B cell (primary cell): ENCODE data around the gene BSND. TPM values are rescaled to one million over a fixed set of nuclear protein-coding genes. Genes with fewer than 3 reads are reported as not detected.

Experiments
- ATAC-seq: fragments of 200-7000 bp; cut with Tn5 transposase; one replicate; pipeline ENCODE4 v1.10.0; 2021; ENCODE audit warnings: low read depth, mild to moderate bottlenecking, moderate number of reproducible peaks, moderate library complexity
- CTCF ChIA-PET: fragments of 350-600 bp; sonication (Branson Sonifier 250); formaldehyde crosslinking; loops from one replicate; lab custom pipeline; 2021; ENCODE audit warnings: antibody characterized with exemption, inconsistent platforms; lab: Charles Lee
- POLR2A ChIA-PET: fragments of 350-600 bp; sonication (Branson Sonifier 250); formaldehyde crosslinking; loops from one replicate; lab custom pipeline; 2021; ENCODE audit warnings: antibody characterized with exemption; lab: Charles Lee
- DNase-seq: peaks from one replicate; pipeline ENCODE4 v3.0.0; 2013
- H2AFZ ChIP-seq: 2 replicates; pipeline ENCODE4 v1.6.1; 2012; ENCODE audit warnings: mild to moderate bottlenecking, low read depth, low read length; ENCODE audit not compliant: insufficient read depth, poor library complexity, severe bottlenecking
- H3K27ac ChIP-seq, 2 donors: 1 replicate in 1 of 2; 2 replicates in 1 of 2; pipeline ENCODE4 v1.5.1; 2012 to 2013; ENCODE audit warnings: low read length in 2 of 2, mild to moderate bottlenecking in 2 of 2, moderate library complexity in 1 of 2
- H3K27me3 ChIP-seq, 4 experiments: fragments of 200-600 bp in 1 of 4; sonication (generic) in 1 of 4; replicated peaks in 1 of 4; 1 replicate in 2 of 4; 2 replicates in 2 of 4; pipeline versions ENCODE4 v1.6.1 to v1.7.0; 2013 to 2016; ENCODE audit warnings: low read length in 3 of 4, mild to moderate bottlenecking in 2 of 4, mixed read lengths in 1 of 4, moderate library complexity in 1 of 4; ENCODE audit not compliant: insufficient read depth in 4 of 4, control insufficient read depth in 3 of 4; ENCODE audit errors: control extremely low read depth in 1 of 4
- H3K36me3 ChIP-seq, 2 experiments: replicated peaks in 1 of 2; 1 replicate in 1 of 2; 2 replicates in 1 of 2; pipeline versions ENCODE4 v1.6.1 to v1.7.1; 2013; ENCODE audit warnings: low read length in 1 of 2; ENCODE audit not compliant: insufficient read depth in 2 of 2, control insufficient read depth in 1 of 2; ENCODE audit errors: control extremely low read depth in 1 of 2, extremely low read depth in 1 of 2
- H3K4me1 ChIP-seq, 2 donors: fragments of 200-600 bp in 1 of 2; sonication (generic) in 1 of 2; 1 replicate in 1 of 2; 2 replicates in 1 of 2; pipeline versions ENCODE4 v1.5.1 to v1.6.1; 2013 to 2017; ENCODE audit warnings: low read length in 2 of 2; ENCODE audit not compliant: control insufficient read depth in 2 of 2, insufficient read depth in 2 of 2
- H3K4me2 ChIP-seq: replicated peaks from 2 replicates; pipeline ENCODE3; 2012; ENCODE audit warnings: mild to moderate bottlenecking, low read depth, low read length; ENCODE audit not compliant: poor library complexity, severe bottlenecking
- H3K4me3 ChIP-seq, 5 experiments: fragments of 200-600 bp in 1 of 5; sonication (generic) in 1 of 5; 1 replicate in 3 of 5; 2 replicates in 2 of 5; pipeline versions ENCODE4 v1.5.1 to v1.7.0; 2011 to 2016; ENCODE audit warnings: low read length in 4 of 5, mild to moderate bottlenecking in 4 of 5, low read depth in 2 of 5, control low read depth in 1 of 5, moderate library complexity in 1 of 5; ENCODE audit not compliant: insufficient read depth in 1 of 5; ENCODE audit errors: control extremely low read depth in 1 of 5, extremely low read depth in 1 of 5
- H3K79me2 ChIP-seq: fragments of 200-600 bp; sonication (generic); one replicate; pipeline ENCODE4 v1.6.0; 2016; ENCODE audit warnings: low read length; ENCODE audit not compliant: control insufficient read depth, insufficient read depth
- H3K9ac ChIP-seq: fragments of 200-600 bp; sonication (generic); 2 replicates; pipeline ENCODE4 v1.6.1; 2017; ENCODE audit warnings: mild to moderate bottlenecking, low read length, moderate library complexity
- H3K9me3 ChIP-seq, 3 donors: one replicate each; pipeline versions ENCODE4 v1.6.1 to v1.7.1; 2013; ENCODE audit warnings: low read length in 2 of 3; ENCODE audit not compliant: control insufficient read depth in 2 of 3, insufficient read depth in 1 of 3; ENCODE audit errors: control extremely low read depth in 1 of 3
- H4K20me1 ChIP-seq: 2 replicates; pipeline ENCODE4 v1.6.0; 2012; ENCODE audit warnings: mild to moderate bottlenecking, low read length; ENCODE audit not compliant: insufficient read depth, control insufficient read depth, poor library complexity, severe bottlenecking
- H3K27ac Mint-ChIP-seq: one replicate; pipeline ENCODE4 v1.8.0; 2021; ENCODE audit warnings: mixed read lengths
- H3K27me3 Mint-ChIP-seq: one replicate; pipeline ENCODE4 v1.8.0; 2021; ENCODE audit warnings: mixed read lengths
- H3K4me1 Mint-ChIP-seq: one replicate; pipeline ENCODE4 v1.8.0; 2021; ENCODE audit warnings: mixed read lengths
- H3K4me3 Mint-ChIP-seq: one replicate; pipeline ENCODE4 v1.8.0; 2021; ENCODE audit warnings: mixed read lengths
- H3K9me3 Mint-ChIP-seq: one replicate; pipeline ENCODE4 v1.8.0; 2022; ENCODE audit warnings: mixed read lengths; ENCODE audit not compliant: insufficient read depth
- CTCF ChIP-seq: fragments of 200-600 bp; IDR thresholded peaks from one replicate; pipeline ENCODE4 v1.8.0; 2022; ENCODE audit warnings: antibody characterized with exemption, mild to moderate bottlenecking
- EZH2 ChIP-seq: IDR thresholded peaks from 2 replicates; pipeline ENCODE4 v1.6.1; 2012; ENCODE audit warnings: borderline replicate concordance, low read depth, mild to moderate bottlenecking, moderate library complexity, low read length; ENCODE audit not compliant: insufficient read depth, poor library complexity, severe bottlenecking
- WGBS: methylation state at CpG from one replicate; pipeline ENCODE4 v1.1.5; 2013; ENCODE audit warnings: missing lambda C conversion rate; ENCODE audit not compliant: insufficient coverage; 5-methylcytosine and 5-hydroxymethylcytosine counted together
- intact Hi-C: fragments of 100-400 bp; cut with micrococcal nuclease; formaldehyde crosslinking; loops from one replicate; pipeline ENCODE4 v1.10.0; 2022
- polyA plus RNA-seq: library from polyadenylated mRNA; depleted of rRNA; stranded (reverse); fragments of >200 nt; gene quantifications from 2 replicates; pipeline ENCODE4 v1.2.3, GENCODE V29; 2012
- total RNA-seq, 2 donors: library from RNA; stranded (reverse); fragments of 120-200 nt in 1 of 2; gene quantifications; 1 replicate in 1 of 2; 2 replicates in 1 of 2; pipeline versions ENCODE4 v1.2.3 to v1.2.4, GENCODE V29; 2013 to 2022

BSND gene
- total and polyA plus RNA-seq, 2 donors (not counting 1 experiment from before 2014, with no cell fraction given), result not detected

- Histone ChIP-seq H3K27ac (no peak overlapping the region), H3K9me3 (no peaks in the 10 kb centered on the region), H3K27me3 (no peaks in the 10 kb centered on the region), H4K20me1 (no peaks in the 10 kb centered on the region), H3K36me3 (no peaks in the 10 kb centered on the region), H3K9ac (no peak overlapping the region), H3K4me3 (no peak overlapping the region), H3K79me2 (no peaks in the 10 kb centered on the region), H3K4me2 (no peak overlapping the region), H2AFZ (no peak overlapping the region), H3K4me1 (no peaks in the 10 kb centered on the region)
- no peaks in the 10 kb centered on the region for H3K9me3 Mint-ChIP-seq
- CTCF ChIA-PET, result no interaction called here
- H3K4me1 Mint-ChIP-seq, result no peaks in the 10 kb centered on the region
- ATAC-seq (no peak), DNase-seq (no peak)
- H3K4me3 Mint-ChIP-seq, result no peak overlapping the region
- POLR2A ChIA-PET, result no interaction called here
- TF ChIP-seq CTCF (no peak), EZH2 (no peak)
- WGBS, result 60% methylated on average over 8 of the region's 9 CpGs
- intact Hi-C loops, result no loop called here
- no peak overlapping the region for H3K27ac Mint-ChIP-seq
- peaks cover 13% of the 10 kb centered on the region for H3K27me3 Mint-ChIP-seq
These were observed 52.9 kb downstream of the BSND start for GRCh38 chr1:55051621-55052020.

GRCh38 chr1:55052221-55053142 is 53.7 kb downstream of the BSND start:
- WGBS, result 84% methylated on average over 25 of the region's 29 CpGs

More at GRCh38 chr1:55052221-55053142, 53.7 kb downstream of the BSND start:
- no peaks in the 10 kb centered on the region for H3K79me2 ChIP-seq
- H3K27me3 ChIP-seq, result no peaks in the 10 kb centered on the region
- no peaks in the 10 kb centered on the region for H3K4me1 Mint-ChIP-seq
- no peak for ATAC-seq
- ChIA-PET CTCF (no interaction called here), POLR2A (no interaction called here)
- no peak overlapping the region for H3K4me3 Mint-ChIP-seq
- no peak overlapping the region for H3K27ac Mint-ChIP-seq
- no peaks in the 10 kb centered on the region for H3K9me3 Mint-ChIP-seq
- H3K27me3 Mint-ChIP-seq, result peaks cover 4% of the 10 kb centered on the region
- intact Hi-C loops, result no loop called here
- H4K20me1 ChIP-seq, result no peaks in the 10 kb centered on the region
- no peak overlapping the region for H2AFZ ChIP-seq
- no peak overlapping the region for H3K9ac ChIP-seq
- no peaks in the 10 kb centered on the region for H3K9me3 ChIP-seq
- H3K27ac ChIP-seq, result no peak overlapping the region
- no peak for DNase-seq
- H3K4me1 ChIP-seq, result no peaks in the 10 kb centered on the region
- TF ChIP-seq EZH2 (no peak), CTCF (no peak)
- no peak overlapping the region for H3K4me3 ChIP-seq
- H3K36me3 ChIP-seq, result no peaks in the 10 kb centered on the region
- no peak overlapping the region for H3K4me2 ChIP-seq
